ENCODE results near the gene RHCG. TPM values are rescaled to one million over a fixed set of nuclear protein-coding genes. Genes with fewer than 3 reads are reported as not detected.
A peak's percentile ranks its signal among the peaks of the same experiment; 100 is the strongest.

The RHCG gene
- total RNA-seq, 2 donors from 2014 or later = not detected

DNA sequence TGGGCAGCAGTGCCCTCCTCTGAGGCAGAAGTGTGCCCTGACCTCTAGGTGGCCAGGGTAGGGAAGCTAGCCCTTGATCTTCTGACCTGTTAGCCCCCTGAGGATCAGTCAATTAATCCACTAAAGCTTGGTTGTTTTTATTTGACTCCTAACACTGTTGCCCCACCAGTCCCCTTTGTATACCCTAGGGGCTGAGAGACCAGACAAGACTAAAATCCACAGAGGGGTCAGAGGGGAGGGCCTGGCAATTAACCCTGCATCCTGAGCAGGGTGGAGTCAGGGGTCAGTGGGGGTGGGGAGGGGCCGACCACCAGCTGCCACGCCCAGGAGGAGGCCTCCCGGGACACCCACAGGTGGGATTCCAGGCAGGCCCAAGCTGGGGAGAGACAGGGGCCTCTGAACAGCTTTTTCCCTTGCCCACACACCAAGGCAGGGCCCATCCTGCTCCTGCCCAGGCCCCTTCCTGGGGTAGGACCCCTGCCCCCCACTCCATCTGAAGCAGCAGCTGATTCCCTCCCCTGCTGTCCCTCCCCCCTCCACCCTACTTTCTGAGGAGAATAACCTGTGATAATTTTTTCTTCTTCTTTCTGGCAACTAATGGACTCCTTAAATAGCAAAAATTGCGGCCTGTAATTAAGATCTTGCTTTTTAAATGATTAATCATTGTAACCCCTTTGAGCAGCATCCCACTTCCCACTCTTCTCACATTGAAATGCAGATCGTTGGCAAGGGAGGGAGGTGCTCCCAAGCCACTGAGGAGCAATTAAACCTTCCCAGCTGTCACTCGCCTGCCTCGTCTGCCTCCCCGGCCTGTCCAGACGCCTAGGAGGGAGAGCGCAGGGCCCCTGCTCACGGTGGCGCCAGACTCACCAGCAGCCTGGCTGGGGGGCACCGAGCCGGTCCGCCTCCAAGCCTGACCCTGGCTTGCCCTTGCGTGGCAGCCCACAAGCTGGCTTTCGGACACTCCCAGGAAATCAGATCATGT is 51.9 kb downstream of the RHCG start:
- TF ChIP-seq, protein P1, sequence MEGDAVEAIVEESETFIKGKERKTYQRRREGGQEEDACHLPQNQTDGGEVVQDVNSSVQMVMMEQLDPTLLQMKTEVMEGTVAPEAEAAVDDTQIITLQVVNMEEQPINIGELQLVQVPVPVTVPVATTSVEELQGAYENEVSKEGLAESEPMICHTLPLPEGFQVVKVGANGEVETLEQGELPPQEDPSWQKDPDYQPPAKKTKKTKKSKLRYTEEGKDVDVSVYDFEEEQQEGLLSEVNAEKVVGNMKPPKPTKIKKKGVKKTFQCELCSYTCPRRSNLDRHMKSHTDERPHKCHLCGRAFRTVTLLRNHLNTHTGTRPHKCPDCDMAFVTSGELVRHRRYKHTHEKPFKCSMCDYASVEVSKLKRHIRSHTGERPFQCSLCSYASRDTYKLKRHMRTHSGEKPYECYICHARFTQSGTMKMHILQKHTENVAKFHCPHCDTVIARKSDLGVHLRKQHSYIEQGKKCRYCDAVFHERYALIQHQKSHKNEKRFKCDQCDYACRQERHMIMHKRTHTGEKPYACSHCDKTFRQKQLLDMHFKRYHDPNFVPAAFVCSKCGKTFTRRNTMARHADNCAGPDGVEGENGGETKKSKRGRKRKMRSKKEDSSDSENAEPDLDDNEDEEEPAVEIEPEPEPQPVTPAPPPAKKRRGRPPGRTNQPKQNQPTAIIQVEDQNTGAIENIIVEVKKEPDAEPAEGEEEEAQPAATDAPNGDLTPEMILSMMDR (conservative IDR thresholded peaks at IDR 0.05) = no peak
- 53% methylated on average over 6 to 17 of the region's 17 CpGs for WGBS, 2 experiments (ENCODE audit: insufficient coverage in 1 of 2, insufficient read length in 1 of 2)
- no peaks in the 10 kb centered on the region for H3K36me3 ChIP-seq (ENCODE audit: control insufficient read depth, insufficient read depth, low read length)
- no peaks in the 10 kb centered on the region for H3K9me3 ChIP-seq (ENCODE audit: control insufficient read depth, low read length)
- H3K4me1 Mint-ChIP-seq = peaks cover 10% of the 10 kb centered on the region
- no peaks in the 10 kb centered on the region for H3K9me3 Mint-ChIP-seq
- H3K9ac ChIP-seq (ENCODE audit: extremely low read depth, low read length, poor library complexity, severe bottlenecking) = no peak overlapping the region
- H3K36me3 Mint-ChIP-seq (ENCODE audit: low read depth) = no peaks in the 10 kb centered on the region
- H3K27me3 Mint-ChIP-seq (ENCODE audit: insufficient read depth) = peaks cover 20% of the 10 kb centered on the region
- no peak overlapping the region for H3K4me3 ChIP-seq (ENCODE audit: low read length)
- H3K27ac Mint-ChIP-seq = no peak overlapping the region
- H3K27ac ChIP-seq (ENCODE audit: low read depth, low read length) = peak overlapping the region; percentile 6
- H3K4me1 ChIP-seq (ENCODE audit: control insufficient read depth, insufficient read depth, low read length) = no peaks in the 10 kb centered on the region
- DNase-seq = peak; percentile 60
- no peak overlapping the region for H3K4me3 Mint-ChIP-seq
- H3K27me3 ChIP-seq (ENCODE audit: control insufficient read depth, insufficient read depth, low read length, poor library complexity, severe bottlenecking) = peaks cover 15% of the 10 kb centered on the region

DNA sequence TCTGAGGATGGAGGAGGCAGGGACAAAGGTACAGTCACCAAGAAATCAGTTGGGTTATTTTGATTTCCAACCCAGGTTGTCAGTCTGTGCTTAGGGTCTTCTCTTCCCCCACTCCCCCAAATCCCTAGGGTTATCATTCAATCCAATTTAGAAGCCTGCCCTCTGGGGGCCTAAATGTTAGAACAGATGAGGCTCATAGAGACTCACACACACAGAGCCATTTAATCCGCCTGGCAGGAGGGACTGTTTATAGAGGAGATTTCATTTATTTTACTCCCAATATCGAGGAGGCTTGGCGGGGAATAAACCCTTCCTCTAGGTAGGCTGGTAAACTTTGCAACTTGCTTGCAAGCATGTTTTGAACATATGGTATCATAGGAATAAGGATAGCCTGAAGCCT is 52.8 kb downstream of the RHCG start:
- H3K27ac ChIP-seq (ENCODE audit: low read depth, low read length) = no peak overlapping the region
- H3K9me3 ChIP-seq (ENCODE audit: control insufficient read depth, low read length) = no peaks in the 10 kb centered on the region
- H3K9me3 Mint-ChIP-seq = no peaks in the 10 kb centered on the region
- peaks cover 27% of the 10 kb centered on the region for H3K27me3 Mint-ChIP-seq (ENCODE audit: insufficient read depth)
- H3K27ac Mint-ChIP-seq = no peak overlapping the region
- TF ChIP-seq, protein P1 (conservative IDR thresholded peaks at IDR 0.05) = peak; percentile 28
- peaks cover 19% of the 10 kb centered on the region for H3K27me3 ChIP-seq (ENCODE audit: control insufficient read depth, insufficient read depth, low read length, poor library complexity, severe bottlenecking)
- no peaks in the 10 kb centered on the region for H3K36me3 ChIP-seq (ENCODE audit: control insufficient read depth, insufficient read depth, low read length)
- H3K4me3 Mint-ChIP-seq = no peak overlapping the region
- H3K36me3 Mint-ChIP-seq (ENCODE audit: low read depth) = no peaks in the 10 kb centered on the region
- no peak overlapping the region for H3K9ac ChIP-seq (ENCODE audit: extremely low read depth, low read length, poor library complexity, severe bottlenecking)
- peaks cover 10% of the 10 kb centered on the region for H3K4me1 Mint-ChIP-seq
- 33 to 100% methylated on average over 1 of the region's 3 CpGs for WGBS, 2 experiments (ENCODE audit: insufficient coverage in 1 of 2, insufficient read length in 1 of 2)
- H3K4me1 ChIP-seq (ENCODE audit: control insufficient read depth, insufficient read depth, low read length) = no peaks in the 10 kb centered on the region
- no peak overlapping the region for H3K4me3 ChIP-seq (ENCODE audit: low read length)
- no peak for DNase-seq

DNA sequence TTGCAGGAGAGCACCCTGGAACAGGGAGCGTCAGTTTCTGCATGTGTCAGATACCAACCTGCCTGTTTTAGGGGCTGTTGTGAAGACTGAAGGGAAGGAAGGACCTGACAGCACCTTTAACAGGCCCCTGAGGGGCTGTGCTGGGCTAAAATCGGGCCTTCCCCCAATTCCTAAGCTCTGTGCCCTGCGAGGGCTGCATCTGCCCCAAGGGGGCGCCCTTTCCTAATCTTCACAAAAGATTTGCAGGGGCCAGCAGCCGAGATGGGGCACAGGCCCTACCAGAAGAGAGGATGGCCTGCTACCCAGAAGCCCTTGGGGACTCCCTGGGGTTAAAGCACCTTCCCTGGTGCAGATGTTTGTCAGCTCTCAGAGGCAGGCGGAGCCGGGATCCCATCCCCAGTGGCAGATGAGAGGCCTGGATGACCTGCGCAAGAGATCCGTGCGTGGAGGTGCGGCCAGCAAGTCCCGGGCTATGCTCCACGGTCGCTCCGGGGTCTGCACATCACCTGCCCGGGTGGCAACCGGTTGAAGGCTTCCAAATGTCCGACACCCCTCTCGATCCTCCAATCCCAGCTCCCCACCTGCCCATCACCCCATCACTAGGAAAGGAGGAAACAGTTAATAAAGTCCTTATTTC is 53.6 kb downstream of the RHCG start:
- Histone ChIP-seq H3K4me3 (ENCODE audit: low read length) (no peak overlapping the region), H3K27ac (ENCODE audit: low read depth, low read length) (no peak overlapping the region), H3K9ac (ENCODE audit: extremely low read depth, low read length, poor library complexity, severe bottlenecking) (no peak overlapping the region), H3K27me3 (ENCODE audit: control insufficient read depth, insufficient read depth, low read length, poor library complexity, severe bottlenecking) (peaks cover 26% of the 10 kb centered on the region), H3K36me3 (ENCODE audit: control insufficient read depth, insufficient read depth, low read length) (no peaks in the 10 kb centered on the region), H3K9me3 (ENCODE audit: control insufficient read depth, low read length) (no peaks in the 10 kb centered on the region), H3K4me1 (ENCODE audit: control insufficient read depth, insufficient read depth, low read length) (no peaks in the 10 kb centered on the region)
- Mint-ChIP-seq H3K27me3 (ENCODE audit: insufficient read depth) (peaks cover 32% of the 10 kb centered on the region), H3K4me1 (peaks cover 10% of the 10 kb centered on the region), H3K36me3 (ENCODE audit: low read depth) (no peaks in the 10 kb centered on the region), H3K4me3 (no peak overlapping the region), H3K27ac (no peak overlapping the region), H3K9me3 (no peaks in the 10 kb centered on the region)
- TF ChIP-seq, protein P1 (conservative IDR thresholded peaks at IDR 0.05) = peak; percentile 93
- DNase-seq = peak; percentile 96
- 60 to 72% methylated on average over 4 to 19 of the region's 19 CpGs for WGBS, 2 experiments (ENCODE audit: insufficient coverage in 1 of 2, insufficient read length in 1 of 2)

Data from endodermal cell (in vitro differentiated cells).